GM12878 (cell line): ENCODE measurements around the gene DRC1. TPM values are rescaled to one million over a fixed set of nuclear protein-coding genes. Genes with fewer than 3 reads are reported as not detected.

Experiments
- ATAC-seq: fragments of 200-7000 bp; cut with Tn5 transposase; 3 replicates; pipeline ENCODE4 v1.9.1; 2020; ENCODE audit warnings: mild to moderate bottlenecking, moderate library complexity
- BruUV-seq: library from RNA; stranded (reverse); fragments of 400-500 nt; replicated peaks from 2 replicates; lab custom pipeline; 2021; lab: Mats Ljungman, UMichigan
- CTCF ChIA-PET: fragments of 300-600 bp; sonication (Branson Sonifier 250); formaldehyde crosslinking; extraction: SDS; loops from one replicate; lab custom pipeline; 2021; ENCODE audit warnings: inconsistent platforms; lab: Yijun Ruan, JAX
- POLR2A ChIA-PET: fragments of 350-600 bp; formaldehyde crosslinking; extraction: SDS; loops from one replicate; lab custom pipeline; 2021; ENCODE audit warnings: inconsistent platforms; lab: Charles Lee
- RAD21 ChIA-PET: fragments of 300-600 bp; sonication (Branson Sonifier 250); formaldehyde crosslinking; loops from one replicate; lab custom pipeline; 2023; ENCODE audit warnings: antibody characterized with exemption; ENCODE audit not compliant: unreplicated experiment; lab: Charles Lee
- SMC1A ChIA-PET: fragments of 300-600 bp; sonication (Branson Sonifier 250); formaldehyde crosslinking; loops from one replicate; lab custom pipeline; 2023; ENCODE audit not compliant: unreplicated experiment, uncharacterized antibody; lab: Charles Lee
- DNase-seq: peaks from one replicate; pipeline ENCODE4 v3.0.0-alpha.2; 2011; ENCODE audit warnings: low read depth, low spot score
- FAIRE-seq: peaks from 3 replicates; lab custom pipeline; 2011; peaks lifted over from hg19 to GRCh38; lab: Jason Lieb, UNC
- H2AFZ ChIP-seq: 2 replicates; pipeline ENCODE4 v1.6.0; 2011; ENCODE audit warnings: low read depth, low read length, control low read depth; ENCODE audit not compliant: control insufficient read depth
- H3K27ac ChIP-seq: 2 replicates; pipeline ENCODE4 v1.5.1; 2011; ENCODE audit warnings: control low read depth; ENCODE audit not compliant: control insufficient read depth, insufficient read depth
- H3K27me3 ChIP-seq, 2 experiments: replicated peaks in 1 of 2; 2 replicates each; pipeline versions ENCODE4 v1.6.0 to v1.6.1; 2011; ENCODE audit warnings: low read length in 1 of 2; ENCODE audit not compliant: control insufficient read depth in 2 of 2, insufficient read depth in 2 of 2
- H3K36me3 ChIP-seq, 2 experiments: 2 replicates each; pipeline ENCODE4 v1.5.1; 2011; ENCODE audit warnings: low read length in 1 of 2; ENCODE audit not compliant: control insufficient read depth in 2 of 2, insufficient read depth in 2 of 2
- H3K4me1 ChIP-seq: 2 replicates; pipeline ENCODE4 v1.6.1; 2011; ENCODE audit warnings: mild to moderate bottlenecking, low read length, moderate library complexity, mixed read lengths; ENCODE audit not compliant: control insufficient read depth, insufficient read depth
- H3K4me2 ChIP-seq: 2 replicates; pipeline ENCODE4 v1.6.0; 2011; ENCODE audit warnings: control low read depth; ENCODE audit not compliant: control insufficient read depth, insufficient read depth
- H3K4me3 ChIP-seq: fragments of 200-600 bp; sonication (generic); 2 replicates; pipeline ENCODE4 v1.5.1; 2016
- H3K79me2 ChIP-seq: 2 replicates; pipeline ENCODE4 v1.6.0; 2011; ENCODE audit warnings: low read length; ENCODE audit not compliant: control insufficient read depth, insufficient read depth
- H3K9ac ChIP-seq: 2 replicates; pipeline ENCODE4 v1.8.0; 2011; ENCODE audit warnings: low read length, control low read depth, mixed read lengths; ENCODE audit not compliant: control insufficient read depth, insufficient read depth
- H3K9me3 ChIP-seq: replicated peaks from 3 replicates; pipeline ENCODE4 v1.5.1; 2011; ENCODE audit warnings: mild to moderate bottlenecking, low read length; ENCODE audit not compliant: control insufficient read depth, insufficient read depth
- H4K20me1 ChIP-seq: 2 replicates; pipeline ENCODE4 v1.6.0; 2011; ENCODE audit not compliant: control insufficient read depth, insufficient read depth
- BMI1 ChIP-seq: fragments of 450-650 bp; IDR thresholded peaks from 2 replicates; pipeline ENCODE4 v1.6.1; 2016; ENCODE audit warnings: mild to moderate bottlenecking, moderate library complexity, borderline replicate concordance
- CEBPB ChIP-seq, 2 experiments: fragments of 150-350 bp in 1 of 2; IDR thresholded peaks; 2 replicates each; pipeline ENCODE4 v1.6.1; 2012 to 2014; ENCODE audit warnings: low read depth in 2 of 2, low read length in 2 of 2, borderline replicate concordance in 1 of 2, inconsistent platforms in 1 of 2
- CTCF ChIP-seq, 3 experiments: IDR thresholded peaks in 2 of 3; conservative IDR thresholded peaks in 1 of 3; 2 replicates each; pipeline ENCODE4 v1.5.1; 2011; ENCODE audit warnings: low read depth in 3 of 3, low read length in 3 of 3, mild to moderate bottlenecking in 3 of 3, control low read depth in 2 of 3, moderate library complexity in 2 of 3, inconsistent platforms in 1 of 3, mixed read lengths in 1 of 3; ENCODE audit not compliant: control insufficient read depth in 2 of 3, insufficient read depth in 1 of 3; ENCODE audit errors: extremely low read depth in 1 of 3
- GABPA ChIP-seq: IDR thresholded peaks from 2 replicates; pipeline ENCODE4 v1.6.1; 2014; ENCODE audit warnings: antibody characterized with exemption, low read depth, mild to moderate bottlenecking, inconsistent platforms
- HDAC6 ChIP-seq: fragments of 200-600 bp; sonication (generic); IDR thresholded peaks from one replicate; pipeline ENCODE4 v1.8.0; 2017; ENCODE audit warnings: antibody characterized with exemption; ENCODE audit not compliant: unreplicated experiment
- MAX ChIP-seq: IDR thresholded peaks from 2 replicates; pipeline ENCODE4 v1.6.1; 2012; ENCODE audit warnings: low read depth, low read length, improper control_type of control experiment
- MYC ChIP-seq: IDR thresholded peaks from 2 replicates; pipeline ENCODE4 v1.6.1; 2011; ENCODE audit warnings: mild to moderate bottlenecking, low read length, moderate library complexity, inconsistent platforms; ENCODE audit not compliant: insufficient read depth, insufficient replicate concordance, insufficient read length, severe bottlenecking
- SIN3A ChIP-seq: IDR thresholded peaks from 2 replicates; pipeline ENCODE4 v1.6.1; 2012; ENCODE audit warnings: low read depth, low read length, improper control_type of control experiment
- TBL1XR1 ChIP-seq: IDR thresholded peaks from 2 replicates; pipeline ENCODE4 v1.6.1; 2012; ENCODE audit warnings: low read depth, low read length, improper control_type of control experiment
- ZBTB11 ChIP-seq: fragments of 450-650 bp; formaldehyde crosslinking; IDR thresholded peaks from 2 replicates; pipeline ENCODE4 v1.5.0; 2022; ENCODE audit warnings: mild to moderate bottlenecking, missing genetic modification characterization
- ZBTB33 ChIP-seq: fragments of 450-650 bp; IDR thresholded peaks from 2 replicates; pipeline ENCODE4 v1.6.1; 2017; ENCODE audit warnings: mild to moderate bottlenecking
- ZNF622 ChIP-seq: fragments of 450-650 bp; IDR thresholded peaks from 2 replicates; pipeline ENCODE4 v1.6.1; 2017; ENCODE audit warnings: mild to moderate bottlenecking, inconsistent platforms
- WGBS: methylation state at CpG from one replicate; pipeline ENCODE4 v1.1.6; 2016; ENCODE audit warnings: low lambda C conversion rate; ENCODE audit not compliant: insufficient replicate concordance, insufficient coverage; ENCODE audit errors: missing lambda C conversion rate; 5-methylcytosine and 5-hydroxymethylcytosine counted together
- in situ Hi-C: fragments of 300-500 bp; cut with MboI; formaldehyde crosslinking; loops from 9 replicates; pipeline ENCODE4 v1.14.3; 2018; ENCODE audit warnings: mixed read lengths
- intact Hi-C: fragments of 100-400 bp; cut with micrococcal nuclease; formaldehyde crosslinking; loops from one replicate; pipeline ENCODE4 v1.14.2; 2022; ENCODE audit not compliant: unreplicated experiment
- polyA plus RNA-seq, 11 experiments: library from polyadenylated mRNA; depleted of rRNA in 4 of 11; unstranded in 6 of 11; stranded (reverse) in 5 of 11; fragments of >200 nt; fragmentation: Nextera tagmentation in 4 of 11; fragmentation: Illumina TruSeq in 1 of 11; extraction: Ambion mirVana in 4 of 11; extraction: Trizol in 1 of 11; gene quantifications; 1 replicate in 1 of 11; 2 replicates in 10 of 11; pipeline versions ENCODE4 v1.2.1 to v1.2.3, GENCODE V29; 2011 to 2016; ENCODE audit warnings: inconsistent platforms in 2 of 11, missing spikeins in 2 of 11, low read depth in 1 of 11
- total RNA-seq, 4 experiments: library from RNA; depleted of rRNA in 3 of 4; stranded (reverse); fragments of >200 nt in 3 of 4; fragmentation: Illumina TruSeq in 1 of 4; extraction: Trizol in 1 of 4; gene quantifications; 2 replicates each; pipeline versions ENCODE4 v1.2.1 to v1.2.3, GENCODE V29; 2013 to 2021

The DRC1 gene
- total and polyA plus RNA-seq, 10 of the 15 experiments (the other 5 are each of a cell fraction or from before 2014, with no cell fraction given): 0.03 TPM; not detected in 9

GRCh38 chr2:26409785-26410184 is 8.1 kb downstream of the DRC1 start:
- H3K79me2 ChIP-seq: no peaks in the 10 kb centered on the region
- WGBS: 33% methylated on average over 1 of the region's 1 CpG
- intact Hi-C loops: no loop called here
- TF ChIP-seq CEBPB (IDR thresholded peaks at IDR 0.05; ENCODE audit: borderline replicate concordance in 1 of 2, low read depth in 2 of 2, low read length in 2 of 2) (no peak), ZBTB11 (CRISPR knock-in tag) (no peak), HDAC6 (no peak), SIN3A (no peak), CTCF (IDR thresholded peaks at IDR 0.05 in 2 of 3, conservative IDR thresholded peaks at IDR 0.05 in 1 of 3; ENCODE audit: control insufficient read depth in 2 of 3, extremely low read depth in 1 of 3, insufficient read depth in 1 of 3, low read depth in 3 of 3, low read length in 3 of 3) (no peak), ZNF622 (no peak), ZBTB33 (no peak), BMI1 (no peak), GABPA (no peak), MAX (no peak), MYC (no peak), TBL1XR1 (no peak)
- TF ChIP-seq, all 136 proteins: peak for 0
- H3K9ac ChIP-seq: no peak overlapping the region
- ChIA-PET CTCF (interaction anchor here (1.1 kb wide), 1 partner anchor 15 kb away, joined by 3 read pairs; no protein-coding TSS in a partner anchor), POLR2A (interaction anchor here (0.7 kb wide), 1 partner anchor 319 kb away, joined by 3 read pairs; no protein-coding TSS in a partner anchor), SMC1A (interaction anchor here (0.8 kb wide), 1 partner anchor 271 kb away, joined by 3 read pairs; no protein-coding TSS in a partner anchor), RAD21 (no interaction called here)
- in situ Hi-C loops: no loop called here
- ATAC-seq: no peak
- no peaks in the 10 kb centered on the region for H3K36me3 ChIP-seq
- H2AFZ ChIP-seq: no peak overlapping the region
- H3K4me3 ChIP-seq: no peak overlapping the region
- FAIRE-seq: no peak
- no peaks in the 10 kb centered on the region for H4K20me1 ChIP-seq
- no peak overlapping the region for H3K4me2 ChIP-seq
- no TSS peak for BruUV-seq
- no peak overlapping the region for H3K27ac ChIP-seq
- H3K27me3 ChIP-seq: no peaks in the 10 kb centered on the region
- H3K4me1 ChIP-seq: peaks cover 10% of the 10 kb centered on the region
- no peak for DNase-seq
- no peaks in the 10 kb centered on the region for H3K9me3 ChIP-seq
